B cell (primary cell): ENCODE measurements around the gene NDUFB6. TPM values are rescaled to one million over a fixed set of nuclear protein-coding genes. Genes with fewer than 3 reads are reported as not detected.

Experiments
- ATAC-seq: fragments of 200-7000 bp; cut with Tn5 transposase; one replicate; pipeline ENCODE4 v1.10.0; 2021; ENCODE audit warnings: low read depth, mild to moderate bottlenecking, moderate number of reproducible peaks, moderate library complexity
- CTCF ChIA-PET: fragments of 350-600 bp; sonication (Branson Sonifier 250); formaldehyde crosslinking; loops from one replicate; lab custom pipeline; 2021; ENCODE audit warnings: antibody characterized with exemption, inconsistent platforms; lab: Charles Lee
- POLR2A ChIA-PET: fragments of 350-600 bp; sonication (Branson Sonifier 250); formaldehyde crosslinking; loops from one replicate; lab custom pipeline; 2021; ENCODE audit warnings: antibody characterized with exemption; lab: Charles Lee
- DNase-seq: peaks from one replicate; pipeline ENCODE4 v3.0.0; 2013
- H2AFZ ChIP-seq: 2 replicates; pipeline ENCODE4 v1.6.1; 2012; ENCODE audit warnings: mild to moderate bottlenecking, low read depth, low read length; ENCODE audit not compliant: insufficient read depth, poor library complexity, severe bottlenecking
- H3K27ac ChIP-seq, 2 donors: 1 replicate in 1 of 2; 2 replicates in 1 of 2; pipeline ENCODE4 v1.5.1; 2012 to 2013; ENCODE audit warnings: low read length in 2 of 2, mild to moderate bottlenecking in 2 of 2, moderate library complexity in 1 of 2
- H3K27me3 ChIP-seq, 4 experiments: fragments of 200-600 bp in 1 of 4; sonication (generic) in 1 of 4; replicated peaks in 1 of 4; 1 replicate in 2 of 4; 2 replicates in 2 of 4; pipeline versions ENCODE4 v1.6.1 to v1.7.0; 2013 to 2016; ENCODE audit warnings: low read length in 3 of 4, mild to moderate bottlenecking in 2 of 4, mixed read lengths in 1 of 4, moderate library complexity in 1 of 4; ENCODE audit not compliant: insufficient read depth in 4 of 4, control insufficient read depth in 3 of 4; ENCODE audit errors: control extremely low read depth in 1 of 4
- H3K36me3 ChIP-seq, 2 experiments: replicated peaks in 1 of 2; 1 replicate in 1 of 2; 2 replicates in 1 of 2; pipeline versions ENCODE4 v1.6.1 to v1.7.1; 2013; ENCODE audit warnings: low read length in 1 of 2; ENCODE audit not compliant: insufficient read depth in 2 of 2, control insufficient read depth in 1 of 2; ENCODE audit errors: control extremely low read depth in 1 of 2, extremely low read depth in 1 of 2
- H3K4me1 ChIP-seq, 2 donors: fragments of 200-600 bp in 1 of 2; sonication (generic) in 1 of 2; 1 replicate in 1 of 2; 2 replicates in 1 of 2; pipeline versions ENCODE4 v1.5.1 to v1.6.1; 2013 to 2017; ENCODE audit warnings: low read length in 2 of 2; ENCODE audit not compliant: control insufficient read depth in 2 of 2, insufficient read depth in 2 of 2
- H3K4me2 ChIP-seq: replicated peaks from 2 replicates; pipeline ENCODE3; 2012; ENCODE audit warnings: mild to moderate bottlenecking, low read depth, low read length; ENCODE audit not compliant: poor library complexity, severe bottlenecking
- H3K4me3 ChIP-seq, 5 experiments: fragments of 200-600 bp in 1 of 5; sonication (generic) in 1 of 5; 1 replicate in 3 of 5; 2 replicates in 2 of 5; pipeline versions ENCODE4 v1.5.1 to v1.7.0; 2011 to 2016; ENCODE audit warnings: low read length in 4 of 5, mild to moderate bottlenecking in 4 of 5, low read depth in 2 of 5, control low read depth in 1 of 5, moderate library complexity in 1 of 5; ENCODE audit not compliant: insufficient read depth in 1 of 5; ENCODE audit errors: control extremely low read depth in 1 of 5, extremely low read depth in 1 of 5
- H3K79me2 ChIP-seq: fragments of 200-600 bp; sonication (generic); one replicate; pipeline ENCODE4 v1.6.0; 2016; ENCODE audit warnings: low read length; ENCODE audit not compliant: control insufficient read depth, insufficient read depth
- H3K9ac ChIP-seq: fragments of 200-600 bp; sonication (generic); 2 replicates; pipeline ENCODE4 v1.6.1; 2017; ENCODE audit warnings: mild to moderate bottlenecking, low read length, moderate library complexity
- H3K9me3 ChIP-seq, 3 donors: one replicate each; pipeline versions ENCODE4 v1.6.1 to v1.7.1; 2013; ENCODE audit warnings: low read length in 2 of 3; ENCODE audit not compliant: control insufficient read depth in 2 of 3, insufficient read depth in 1 of 3; ENCODE audit errors: control extremely low read depth in 1 of 3
- H4K20me1 ChIP-seq: 2 replicates; pipeline ENCODE4 v1.6.0; 2012; ENCODE audit warnings: mild to moderate bottlenecking, low read length; ENCODE audit not compliant: insufficient read depth, control insufficient read depth, poor library complexity, severe bottlenecking
- H3K27ac Mint-ChIP-seq: one replicate; pipeline ENCODE4 v1.8.0; 2021; ENCODE audit warnings: mixed read lengths
- H3K27me3 Mint-ChIP-seq: one replicate; pipeline ENCODE4 v1.8.0; 2021; ENCODE audit warnings: mixed read lengths
- H3K4me1 Mint-ChIP-seq: one replicate; pipeline ENCODE4 v1.8.0; 2021; ENCODE audit warnings: mixed read lengths
- H3K4me3 Mint-ChIP-seq: one replicate; pipeline ENCODE4 v1.8.0; 2021; ENCODE audit warnings: mixed read lengths
- H3K9me3 Mint-ChIP-seq: one replicate; pipeline ENCODE4 v1.8.0; 2022; ENCODE audit warnings: mixed read lengths; ENCODE audit not compliant: insufficient read depth
- CTCF ChIP-seq: fragments of 200-600 bp; IDR thresholded peaks from one replicate; pipeline ENCODE4 v1.8.0; 2022; ENCODE audit warnings: antibody characterized with exemption, mild to moderate bottlenecking
- EZH2 ChIP-seq: IDR thresholded peaks from 2 replicates; pipeline ENCODE4 v1.6.1; 2012; ENCODE audit warnings: borderline replicate concordance, low read depth, mild to moderate bottlenecking, moderate library complexity, low read length; ENCODE audit not compliant: insufficient read depth, poor library complexity, severe bottlenecking
- WGBS: methylation state at CpG from one replicate; pipeline ENCODE4 v1.1.5; 2013; ENCODE audit warnings: missing lambda C conversion rate; ENCODE audit not compliant: insufficient coverage; 5-methylcytosine and 5-hydroxymethylcytosine counted together
- intact Hi-C: fragments of 100-400 bp; cut with micrococcal nuclease; formaldehyde crosslinking; loops from one replicate; pipeline ENCODE4 v1.10.0; 2022
- polyA plus RNA-seq: library from polyadenylated mRNA; depleted of rRNA; stranded (reverse); fragments of >200 nt; gene quantifications from 2 replicates; pipeline ENCODE4 v1.2.3, GENCODE V29; 2012
- total RNA-seq, 2 donors: library from RNA; stranded (reverse); fragments of 120-200 nt in 1 of 2; gene quantifications; 1 replicate in 1 of 2; 2 replicates in 1 of 2; pipeline versions ENCODE4 v1.2.3 to v1.2.4, GENCODE V29; 2013 to 2022

The NDUFB6 gene
- total and polyA plus RNA-seq, 2 donors (not counting 1 experiment from before 2014, with no cell fraction given) = 7.4 to 13.6 TPM

GRCh38 chr9:32508728-32509127, 64.2 kb downstream of the NDUFB6 start:
- H3K4me3 ChIP-seq = no peak overlapping the region
- H3K27ac ChIP-seq = no peak overlapping the region
- no peaks in the 10 kb centered on the region for H3K9me3 ChIP-seq
- H3K27ac Mint-ChIP-seq = no peak overlapping the region
- POLR2A ChIA-PET = no interaction called here
- DNase-seq (no peak), ATAC-seq (no peak)
- peaks cover 0 to 6% of the 10 kb centered on the region in 2 experiments for H3K36me3 ChIP-seq
- H3K4me2 ChIP-seq = no peak overlapping the region
- peaks cover 20% of the 10 kb centered on the region for H3K79me2 ChIP-seq
- intact Hi-C loops = no loop called here
- H3K27me3 ChIP-seq = no peaks in the 10 kb centered on the region
- peaks cover 3% of the 10 kb centered on the region for H3K9me3 Mint-ChIP-seq
- H3K9ac ChIP-seq = no peak overlapping the region
- no peak overlapping the region for H2AFZ ChIP-seq
- WGBS = 100% methylated on average over 1 of the region's 1 CpG
- no peak overlapping the region for H3K4me3 Mint-ChIP-seq
- CTCF ChIA-PET = interaction anchor here (1.2 kb wide), 1 partner anchor 76 kb away, joined by 3 read pairs; no protein-coding TSS in a partner anchor
- TF ChIP-seq EZH2 (no peak), CTCF (no peak)
- H4K20me1 ChIP-seq = peaks cover 5% of the 10 kb centered on the region
- H3K4me1 ChIP-seq = peaks cover 0 to 3% of the 10 kb centered on the region in 2 donors
- peaks cover 34% of the 10 kb centered on the region for H3K4me1 Mint-ChIP-seq
- no peaks in the 10 kb centered on the region for H3K27me3 Mint-ChIP-seq

DNA sequence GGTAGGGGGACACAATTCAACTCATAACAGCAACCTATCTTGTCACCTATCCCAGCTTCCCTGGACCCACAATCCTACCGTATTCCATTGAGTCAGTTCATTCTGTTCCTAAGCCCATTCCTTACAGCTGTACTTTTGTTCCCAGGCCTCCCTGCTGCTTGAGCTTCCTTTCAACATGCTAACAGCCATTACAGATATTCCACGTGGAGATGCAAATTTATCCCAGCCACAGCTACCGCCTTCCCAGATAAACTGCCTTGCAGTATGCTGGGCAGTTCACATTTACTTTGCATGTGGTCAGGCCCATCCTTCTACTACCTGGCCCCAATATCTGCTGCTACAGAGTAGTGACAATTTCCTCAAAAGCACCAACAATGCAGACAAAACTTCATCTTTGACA, 70.0 kb downstream of the NDUFB6 start:
- Histone ChIP-seq H3K4me1 (no peaks in the 10 kb centered on the region), H3K36me3 (peaks cover 5 to 27% of the 10 kb centered on the region in 2 experiments), H3K79me2 (peaks cover 7% of the 10 kb centered on the region), H2AFZ (no peak overlapping the region), H3K4me3 (no peak overlapping the region), H3K27me3 (no peaks in the 10 kb centered on the region), H4K20me1 (peaks cover 15% of the 10 kb centered on the region), H3K27ac (no peak overlapping the region), H3K9ac (no peak overlapping the region), H3K9me3 (no peaks in the 10 kb centered on the region), H3K4me2 (no peak overlapping the region)
- ChIA-PET CTCF (no interaction called here), POLR2A (no interaction called here)
- no peaks in the 10 kb centered on the region for H3K27me3 Mint-ChIP-seq
- H3K9me3 Mint-ChIP-seq = no peaks in the 10 kb centered on the region
- TF ChIP-seq CTCF (no peak), EZH2 (no peak)
- H3K4me1 Mint-ChIP-seq = no peaks in the 10 kb centered on the region
- DNase-seq = no peak
- no peak overlapping the region for H3K27ac Mint-ChIP-seq
- WGBS = 95% methylated on average over 3 of the region's 3 CpGs
- no peak for ATAC-seq
- intact Hi-C loops = no loop called here
- no peak overlapping the region for H3K4me3 Mint-ChIP-seq

Other genes starting within 250 kb of the NDUFB6 start
- gene ACO1, start 188.5 kb downstream of the NDUFB6 start, total RNA-seq = 9.1 and 9.9 TPM in 2 replicates
- gene ACO1, start 188.5 kb downstream of the NDUFB6 start, polyA plus RNA-seq = 1.3 and 1.6 TPM in 2 replicates
- 24.9 and 26.3 TPM in 2 replicates for gene RIGI, start 47.0 kb downstream of the NDUFB6 start, total RNA-seq
- 7.6 and 8.8 TPM in 2 replicates for gene RIGI, start 47.0 kb downstream of the NDUFB6 start, polyA plus RNA-seq
- 16.3 and 20.9 TPM in 2 replicates for gene SMIM27, start 20.8 kb downstream of the NDUFB6 start, total RNA-seq
- 6.8 and 9.5 TPM in 2 replicates for gene SMIM27, start 20.8 kb downstream of the NDUFB6 start, polyA plus RNA-seq
- gene TOPORS, start 20.6 kb downstream of the NDUFB6 start, total RNA-seq = 21.4 and 21.5 TPM in 2 replicates
- 10.1 and 14.8 TPM in 2 replicates for gene TOPORS, start 20.6 kb downstream of the NDUFB6 start, polyA plus RNA-seq
- gene TAF1L, start 62.5 kb upstream of the NDUFB6 start, total RNA-seq = not detected in 2 replicates
- gene TAF1L, start 62.5 kb upstream of the NDUFB6 start, polyA plus RNA-seq = not detected in 2 replicates
- not detected in 2 replicates for gene TMEM215, start 210.4 kb upstream of the NDUFB6 start, total RNA-seq
- gene TMEM215, start 210.4 kb upstream of the NDUFB6 start, polyA plus RNA-seq = not detected in 2 replicates